ENCODE results near the gene NFKBIE.

Gene NFKBIE

GRCh38 chr6:44275749-44276648, 10.6 kb upstream of the NFKBIE start:
- Histone ChIP-seq H3K79me2 (ENCODE audit: insufficient read depth, low read length) (no peaks in the 10 kb centered on the region), H3K9me3 (ENCODE audit: insufficient read depth, low read depth, low read length) (no peaks in the 10 kb centered on the region), H3K9ac (ENCODE audit: low read depth, low read length, poor library complexity, severe bottlenecking) (no peak overlapping the region), H3K27me3 (ENCODE audit: insufficient read depth, low read length, poor library complexity, severe bottlenecking) (no peaks in the 10 kb centered on the region), H3K9me2 (replicated peaks; ENCODE audit: low read depth, low read length) (no peaks in the 10 kb centered on the region), H3K4me1 (ENCODE audit: insufficient read depth, low read length, poor library complexity, severe bottlenecking) (no peaks in the 10 kb centered on the region), H3K4me3 (ENCODE audit: low read length, poor library complexity, severe bottlenecking) (no peak overlapping the region), H3K36me3 (ENCODE audit: insufficient read depth, low read length) (no peaks in the 10 kb centered on the region), H2AFZ (ENCODE audit: low read length) (no peak overlapping the region), H3K4me2 (ENCODE audit: low read depth, low read length, poor library complexity, severe bottlenecking) (no peak overlapping the region), H3F3A (ENCODE audit: low read depth) (no peaks in the 10 kb centered on the region), H4K20me1 (ENCODE audit: insufficient read depth, low read length, poor library complexity, severe bottlenecking) (no peaks in the 10 kb centered on the region)
- TF ChIP-seq CTCF (conservative IDR thresholded peaks at IDR 0.05; ENCODE audit: low read length) = no peak
- TF ChIP-seq EZH2phosphoT487 (IDR thresholded peaks at IDR 0.05; ENCODE audit: borderline replicate concordance) = no peak

GRCh38 chr6:44275271-44275748, 10.0 kb upstream of the NFKBIE start:
- Histone ChIP-seq H3K9ac (ENCODE audit: low read depth, low read length, poor library complexity, severe bottlenecking) (no peak overlapping the region), H3K4me2 (ENCODE audit: low read depth, low read length, poor library complexity, severe bottlenecking) (no peak overlapping the region), H3K4me1 (ENCODE audit: insufficient read depth, low read length, poor library complexity, severe bottlenecking) (no peaks in the 10 kb centered on the region), H3K4me3 (ENCODE audit: low read length, poor library complexity, severe bottlenecking) (no peak overlapping the region), H2AFZ (ENCODE audit: low read length) (no peak overlapping the region), H3K79me2 (ENCODE audit: insufficient read depth, low read length) (no peaks in the 10 kb centered on the region), H3F3A (ENCODE audit: low read depth) (no peaks in the 10 kb centered on the region), H3K9me2 (replicated peaks; ENCODE audit: low read depth, low read length) (no peaks in the 10 kb centered on the region), H4K20me1 (ENCODE audit: insufficient read depth, low read length, poor library complexity, severe bottlenecking) (no peaks in the 10 kb centered on the region), H3K27me3 (ENCODE audit: insufficient read depth, low read length, poor library complexity, severe bottlenecking) (no peaks in the 10 kb centered on the region), H3K36me3 (ENCODE audit: insufficient read depth, low read length) (no peaks in the 10 kb centered on the region), H3K9me3 (ENCODE audit: insufficient read depth, low read depth, low read length) (no peaks in the 10 kb centered on the region)
- TF ChIP-seq CTCF (conservative IDR thresholded peaks at IDR 0.05; ENCODE audit: low read length) (no peak), EZH2phosphoT487 (IDR thresholded peaks at IDR 0.05; ENCODE audit: borderline replicate concordance) (no peak)

- Histone ChIP-seq H3K27me3 (ENCODE audit: insufficient read depth, low read length, poor library complexity, severe bottlenecking) (no peaks in the 10 kb centered on the region), H3F3A (ENCODE audit: low read depth) (no peaks in the 10 kb centered on the region), H3K36me3 (ENCODE audit: insufficient read depth, low read length) (no peaks in the 10 kb centered on the region), H3K79me2 (ENCODE audit: insufficient read depth, low read length) (no peaks in the 10 kb centered on the region), H3K9me3 (ENCODE audit: insufficient read depth, low read depth, low read length) (no peaks in the 10 kb centered on the region), H3K4me1 (ENCODE audit: insufficient read depth, low read length, poor library complexity, severe bottlenecking) (peaks cover 6% of the 10 kb centered on the region), H3K9me2 (replicated peaks; ENCODE audit: low read depth, low read length) (no peaks in the 10 kb centered on the region), H3K4me2 (ENCODE audit: low read depth, low read length, poor library complexity, severe bottlenecking) (no peak overlapping the region), H3K4me3 (ENCODE audit: low read length, poor library complexity, severe bottlenecking) (no peak overlapping the region), H2AFZ (ENCODE audit: low read length) (no peak overlapping the region), H3K9ac (ENCODE audit: low read depth, low read length, poor library complexity, severe bottlenecking) (no peak overlapping the region), H4K20me1 (ENCODE audit: insufficient read depth, low read length, poor library complexity, severe bottlenecking) (no peaks in the 10 kb centered on the region)
- TF ChIP-seq CTCF (conservative IDR thresholded peaks at IDR 0.05; ENCODE audit: low read length) (no peak), EZH2phosphoT487 (IDR thresholded peaks at IDR 0.05; ENCODE audit: borderline replicate concordance) (no peak)
Measured at GRCh38 chr6:44273617-44274016, 8.3 kb upstream of the NFKBIE start.
